ENCODE data around the gene NCBP2L.

The NCBP2L gene

GRCh38 chrX:107818900-107819521, 41.5 kb downstream of the NCBP2L start (continued):
- TF ChIP-seq PBX3 (CRISPR knock-in tag; IDR thresholded peaks at IDR 0.05) = no peak
- no peak for TF ChIP-seq ZNF792 (tag by site-specific recombination; IDR thresholded peaks at IDR 0.05)
- no peak for TF ChIP-seq SP3 (tag by site-specific recombination; IDR thresholded peaks at IDR 0.05)
- peak; percentile 100 for TF ChIP-seq TRIM28 (IDR thresholded peaks at IDR 0.05; ENCODE audit: borderline replicate concordance, low read length)

- Histone ChIP-seq H3K36me3 (ENCODE audit: control insufficient read depth in 2 of 2, insufficient read depth in 1 of 2, low read length in 2 of 2) (no peaks in the 10 kb centered on the region), H3K4me3 (ENCODE audit: low read depth, low read length) (no peak overlapping the region), H3K9me3 (ENCODE audit: control insufficient read depth, insufficient read depth, low read depth, low read length) (peaks cover 4% of the 10 kb centered on the region), H3K27ac (ENCODE audit: extremely low read depth, low read depth, low read length) (no peak overlapping the region), H3K4me1 (ENCODE audit: control insufficient read depth, insufficient read depth, low read length) (no peaks in the 10 kb centered on the region)
- TF ChIP-seq ZNF776 (tag by site-specific recombination; IDR thresholded peaks at IDR 0.05; ENCODE audit: borderline replicate concordance) (no peak), ZNF132 (tag by site-specific recombination; IDR thresholded peaks at IDR 0.05; ENCODE audit: borderline replicate concordance) (no peak), KLF10 (tag by site-specific recombination; IDR thresholded peaks at IDR 0.05) (no peak), KLF1 (tag by site-specific recombination; IDR thresholded peaks at IDR 0.05) (no peak), MEIS1 (CRISPR knock-in tag; IDR thresholded peaks at IDR 0.05; ENCODE audit: borderline replicate concordance) (no peak), ZNF184 (tag by site-specific recombination; IDR thresholded peaks at IDR 0.05) (no peak), ZFHX2 (tag by site-specific recombination; conservative IDR thresholded peaks at IDR 0.05) (no peak), ZNF248 (tag by site-specific recombination; IDR thresholded peaks at IDR 0.05) (no peak), ZNF175 (tag by site-specific recombination; IDR thresholded peaks at IDR 0.05) (no peak), ZNF121 (tag by site-specific recombination; IDR thresholded peaks at IDR 0.05) (no peak), ZNF394 (tag by site-specific recombination; IDR thresholded peaks at IDR 0.05; ENCODE audit: borderline replicate concordance) (no peak), IKZF3 (tag by site-specific recombination; IDR thresholded peaks at IDR 0.05) (no peak), ZBTB17 (tag by site-specific recombination; IDR thresholded peaks at IDR 0.05) (no peak), ZBTB48 (tag by site-specific recombination; IDR thresholded peaks at IDR 0.05) (no peak), ZNF239 (tag by site-specific recombination; IDR thresholded peaks at IDR 0.05) (no peak), ZNF521 (tag by site-specific recombination; IDR thresholded peaks at IDR 0.05) (no peak), ZNF701 (tag by site-specific recombination; IDR thresholded peaks at IDR 0.05) (no peak)
- POLR2A ChIA-PET = no interaction called here
- CTCF ChIA-PET = no interaction called here
These were observed 45.5 kb downstream of the NCBP2L start for GRCh38 chrX:107823042-107823441.

GRCh38 chrX:107823456-107823855, 45.9 kb downstream of the NCBP2L start:
- Histone ChIP-seq H3K4me1 (ENCODE audit: control insufficient read depth, insufficient read depth, low read length) (no peaks in the 10 kb centered on the region), H3K27ac (ENCODE audit: extremely low read depth, low read depth, low read length) (no peak overlapping the region), H3K4me3 (ENCODE audit: low read depth, low read length) (no peak overlapping the region), H3K36me3 (ENCODE audit: control insufficient read depth in 2 of 2, insufficient read depth in 1 of 2, low read length in 2 of 2) (no peaks in the 10 kb centered on the region), H3K9me3 (ENCODE audit: control insufficient read depth, insufficient read depth, low read depth, low read length) (peaks cover 4% of the 10 kb centered on the region)
- ChIA-PET CTCF (no interaction called here), POLR2A (no interaction called here)
- TF ChIP-seq ZNF433 (tag by site-specific recombination; IDR thresholded peaks at IDR 0.05; ENCODE audit: low read depth) (no peak), ZBTB17 (tag by site-specific recombination; IDR thresholded peaks at IDR 0.05) (no peak), ZNF184 (tag by site-specific recombination; IDR thresholded peaks at IDR 0.05) (no peak), ZNF114 (tag by site-specific recombination; IDR thresholded peaks at IDR 0.05) (no peak), ZFP37 (tag by site-specific recombination; IDR thresholded peaks at IDR 0.05) (no peak), HOXC10 (CRISPR knock-in tag; IDR thresholded peaks at IDR 0.05) (no peak), PRDM4 (tag by site-specific recombination; IDR thresholded peaks at IDR 0.05) (no peak), ZNF121 (tag by site-specific recombination; IDR thresholded peaks at IDR 0.05) (no peak), ZNF280D (tag by site-specific recombination; IDR thresholded peaks at IDR 0.05) (no peak), ZNF677 (tag by site-specific recombination; IDR thresholded peaks at IDR 0.05) (no peak)
